CD8-positive, alpha-beta memory T cell (primary cell): ENCODE measurements around the gene TXNL4A. TPM values are rescaled to one million over a fixed set of nuclear protein-coding genes. Genes with fewer than 3 reads are reported as not detected.

Experiments used
- CTCF ChIA-PET: fragments of 350-600 bp; sonication (Branson Sonifier 250); formaldehyde crosslinking; loops from one replicate; lab custom pipeline; 2021; ENCODE audit warnings: antibody characterized with exemption; lab: Charles Lee
- POLR2A ChIA-PET: fragments of 350-600 bp; sonication (Branson Sonifier 250); formaldehyde crosslinking; loops from one replicate; lab custom pipeline; 2021; ENCODE audit warnings: antibody characterized with exemption; lab: Charles Lee
- DNase-seq, 5 donors: peaks; one replicate each; pipeline versions ENCODE4 v3.0.0 to v3.0.0-alpha.2; 2020 to 2022; ENCODE audit warnings: mixed read lengths in 1 of 5
- H3K27ac ChIP-seq: one replicate; pipeline ENCODE4 v1.7.0; 2013; ENCODE audit warnings: low read depth, mild to moderate bottlenecking, low read length, moderate library complexity
- H3K27me3 ChIP-seq: 2 replicates; pipeline ENCODE4 v1.7.0; 2013; ENCODE audit warnings: low read length, mild to moderate bottlenecking; ENCODE audit not compliant: insufficient read depth, poor library complexity, severe bottlenecking
- H3K36me3 ChIP-seq: 2 replicates; pipeline ENCODE4 v1.7.0; 2013; ENCODE audit warnings: mild to moderate bottlenecking, low read length, moderate library complexity; ENCODE audit not compliant: insufficient read depth
- H3K4me1 ChIP-seq: 2 replicates; pipeline ENCODE4 v1.7.0; 2013; ENCODE audit warnings: mild to moderate bottlenecking, low read length, moderate library complexity; ENCODE audit not compliant: insufficient read depth
- H3K4me3 ChIP-seq: 2 replicates; pipeline ENCODE4 v1.7.0; 2013; ENCODE audit warnings: mild to moderate bottlenecking, low read length
- H3K9me3 ChIP-seq: 2 replicates; pipeline ENCODE4 v1.7.0; 2013; ENCODE audit warnings: mild to moderate bottlenecking, low read length
- H3K27ac Mint-ChIP-seq, 8 donors: one replicate each; pipeline ENCODE4 v1.8.0; 2020 to 2021; ENCODE audit warnings: mixed read lengths in 8 of 8, mild to moderate bottlenecking in 6 of 8, inconsistent platforms in 3 of 8, moderate library complexity in 3 of 8
- H3K27me3 Mint-ChIP-seq, 2 donors: one replicate each; pipeline ENCODE4 v1.8.0; 2020 to 2021; ENCODE audit warnings: mixed read lengths in 2 of 2, mild to moderate bottlenecking in 1 of 2, moderate library complexity in 1 of 2
- H3K36me3 Mint-ChIP-seq, 3 donors: one replicate each; pipeline ENCODE4 v1.8.0; 2020 to 2021; ENCODE audit warnings: mixed read lengths in 3 of 3, inconsistent platforms in 1 of 3, mild to moderate bottlenecking in 1 of 3
- H3K4me1 Mint-ChIP-seq, 3 donors: one replicate each; pipeline ENCODE4 v1.8.0; 2020 to 2021; ENCODE audit warnings: mixed read lengths in 3 of 3, inconsistent platforms in 1 of 3, mild to moderate bottlenecking in 1 of 3
- H3K4me3 Mint-ChIP-seq, 7 donors: one replicate each; pipeline ENCODE4 v1.8.0; 2020 to 2021; ENCODE audit warnings: mixed read lengths in 7 of 7, mild to moderate bottlenecking in 6 of 7, moderate library complexity in 4 of 7, inconsistent platforms in 2 of 7
- H3K9me3 Mint-ChIP-seq, 5 donors: one replicate each; pipeline ENCODE4 v1.8.0; 2020 to 2022; ENCODE audit warnings: mixed read lengths in 5 of 5, mild to moderate bottlenecking in 3 of 5, moderate library complexity in 2 of 5, inconsistent platforms in 1 of 5
- polyA plus RNA-seq: library from polyadenylated mRNA; unstranded; fragments of 300-500 nt; fragmentation: Illumina TruSeq; gene quantifications from one replicate; pipeline ENCODE4 v1.2.3, GENCODE V29; 2021
- total RNA-seq, 2 experiments: library from RNA; stranded (reverse); gene quantifications; one replicate each; pipeline ENCODE4 v1.2.3, GENCODE V29; 2021

Gene TXNL4A
- total and polyA plus RNA-seq, 3 experiments from 2014 or later = 198 to 260 (median 202) TPM

DNA sequence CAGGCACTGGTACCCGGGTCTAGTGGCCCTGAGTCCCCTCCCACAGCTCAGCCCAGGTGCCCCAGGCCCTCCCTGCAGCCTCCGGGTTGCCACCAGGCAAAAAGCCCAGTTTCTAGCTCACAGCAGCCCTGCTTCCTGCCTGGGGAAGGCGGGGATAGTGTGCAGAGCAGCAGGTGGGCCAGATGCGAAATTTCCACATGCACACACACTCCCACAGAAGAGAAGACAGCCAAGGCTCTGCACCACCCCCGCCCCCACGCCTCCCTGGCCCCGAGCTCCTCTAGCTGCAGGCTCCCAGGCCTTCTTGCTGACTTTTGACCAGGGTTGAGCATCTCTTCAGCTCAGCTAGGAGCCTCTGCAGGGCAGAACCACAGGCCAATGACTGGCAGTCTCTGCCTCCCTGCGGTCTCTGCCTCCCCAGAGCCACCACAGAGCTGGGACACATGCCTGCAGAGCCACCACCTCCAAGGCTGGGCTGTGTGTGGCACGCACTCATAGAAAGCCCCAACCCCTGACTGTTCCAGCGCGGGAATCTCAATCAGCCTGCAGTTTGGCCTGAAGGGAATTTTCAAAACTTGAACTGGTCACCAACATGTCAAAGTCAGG lies 44.1 kb downstream of the TXNL4A start:
- no peak overlapping the region for H3K4me3 ChIP-seq
- H3K36me3 Mint-ChIP-seq = peaks cover 15 to 50% (median 16%) of the 10 kb centered on the region in 3 donors
- H3K4me1 Mint-ChIP-seq = peaks cover 28 to 64% (median 50%) of the 10 kb centered on the region in 3 donors
- POLR2A ChIA-PET = no interaction called here
- H3K4me3 Mint-ChIP-seq = peak overlapping the region in 1 of 7 donors; percentile 47
- no peaks in the 10 kb centered on the region for H3K9me3 ChIP-seq
- no peaks in the 10 kb centered on the region for H3K27me3 ChIP-seq
- CTCF ChIA-PET = interaction anchor here (1.5 kb wide), 1 partner anchor 18 kb away, joined by 3 read pairs; no protein-coding TSS in a partner anchor
- no peak overlapping the region for H3K27ac ChIP-seq
- peak overlapping the region; percentile 25 to 80 (median 64) for H3K27ac Mint-ChIP-seq
- H3K9me3 Mint-ChIP-seq = no peaks in the 10 kb centered on the region
- H3K27me3 Mint-ChIP-seq = no peaks in the 10 kb centered on the region
- peak in 1 of 5 donors; percentile 34 for DNase-seq
- peaks cover 21% of the 10 kb centered on the region for H3K4me1 ChIP-seq
- H3K36me3 ChIP-seq = peaks cover 9% of the 10 kb centered on the region

DNA sequence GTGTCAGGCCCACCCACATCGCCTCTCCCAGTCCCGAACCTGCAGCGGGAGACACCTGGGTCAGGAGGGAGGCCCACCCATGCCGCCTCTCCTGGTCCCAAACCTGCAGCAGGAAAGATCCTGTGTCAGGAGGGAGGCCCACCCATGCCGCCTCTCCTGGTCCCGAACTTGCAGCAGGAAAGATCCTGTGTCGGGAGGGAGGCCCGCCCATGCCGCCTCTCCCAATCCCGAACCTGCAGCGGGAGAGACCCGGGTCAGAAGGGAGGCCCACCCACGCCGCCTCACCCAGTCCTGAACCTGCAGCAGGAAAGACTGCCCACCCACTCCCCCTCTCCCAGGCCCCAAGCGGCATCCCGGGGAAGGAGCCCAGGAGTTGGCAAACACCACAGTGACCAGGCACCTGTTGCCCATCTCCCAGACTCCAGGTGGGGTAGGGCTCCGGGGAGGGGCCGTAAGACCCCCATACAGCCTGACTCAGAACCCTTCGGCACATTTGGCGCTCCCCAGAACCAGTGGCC lies 44.7 kb downstream of the TXNL4A start:
- H3K9me3 ChIP-seq = no peaks in the 10 kb centered on the region
- ChIA-PET CTCF (interaction anchor here (1.5 kb wide), 1 partner anchor 18 kb away, joined by 3 read pairs; no protein-coding TSS in a partner anchor), POLR2A (no interaction called here)
- Mint-ChIP-seq H3K27ac (peak overlapping the region in 1 of 8 donors; percentile 66), H3K4me3 (no peak overlapping the region), H3K9me3 (peaks cover 0 to 1% (median 0%) of the 10 kb centered on the region in 5 donors), H3K4me1 (peaks cover 23 to 59% (median 48%) of the 10 kb centered on the region in 3 donors), H3K36me3 (peaks cover 19 to 51% (median 22%) of the 10 kb centered on the region in 3 donors), H3K27me3 (no peaks in the 10 kb centered on the region)
- peaks cover 16% of the 10 kb centered on the region for H3K4me1 ChIP-seq
- H3K27me3 ChIP-seq = no peaks in the 10 kb centered on the region
- no peak for DNase-seq
- H3K4me3 ChIP-seq = no peak overlapping the region
- H3K36me3 ChIP-seq = peaks cover 9% of the 10 kb centered on the region
- H3K27ac ChIP-seq = no peak overlapping the region

DNA sequence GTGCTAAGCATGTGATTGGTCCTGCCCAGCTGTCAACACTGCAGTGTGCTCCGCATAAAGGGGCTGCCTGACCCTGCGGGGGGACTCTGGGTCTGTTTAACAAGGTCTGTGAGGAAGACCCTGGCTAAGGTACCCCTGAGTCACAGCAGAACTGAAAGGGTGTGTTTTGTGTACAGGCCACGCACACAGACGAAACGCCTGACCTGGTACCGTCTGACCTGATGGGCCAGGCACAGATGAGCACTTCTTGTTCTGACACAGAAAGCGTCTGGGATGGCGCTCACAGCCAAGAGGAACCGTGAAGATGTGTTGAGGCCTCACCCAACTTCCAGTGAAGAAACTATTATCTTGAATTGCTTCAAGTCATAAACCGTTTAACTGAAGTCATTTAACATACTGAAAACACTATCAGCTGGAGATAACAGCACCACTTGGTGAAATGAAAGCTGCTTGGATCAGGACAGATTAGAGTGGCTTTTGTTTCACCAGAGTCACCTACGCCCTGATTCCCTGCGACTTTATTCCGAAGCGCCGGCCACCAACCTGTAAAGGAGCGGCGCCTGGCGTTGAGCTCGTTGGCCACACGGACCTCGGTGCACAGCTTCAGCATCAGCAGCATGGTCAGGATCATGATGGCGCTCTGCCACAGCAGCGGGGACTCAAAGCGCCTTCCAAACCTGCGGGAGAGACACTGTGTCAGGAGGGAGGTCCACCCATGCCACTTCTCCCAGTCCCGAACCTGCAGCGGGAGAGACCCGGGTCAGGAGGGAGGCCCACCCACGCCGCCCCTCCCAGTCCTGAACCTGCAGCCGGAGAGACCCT lies 45.4 kb downstream of the TXNL4A start:
- CTCF ChIA-PET = no interaction called here
- peaks cover 9% of the 10 kb centered on the region for H3K36me3 ChIP-seq
- no peak overlapping the region for H3K4me3 ChIP-seq

DNA sequence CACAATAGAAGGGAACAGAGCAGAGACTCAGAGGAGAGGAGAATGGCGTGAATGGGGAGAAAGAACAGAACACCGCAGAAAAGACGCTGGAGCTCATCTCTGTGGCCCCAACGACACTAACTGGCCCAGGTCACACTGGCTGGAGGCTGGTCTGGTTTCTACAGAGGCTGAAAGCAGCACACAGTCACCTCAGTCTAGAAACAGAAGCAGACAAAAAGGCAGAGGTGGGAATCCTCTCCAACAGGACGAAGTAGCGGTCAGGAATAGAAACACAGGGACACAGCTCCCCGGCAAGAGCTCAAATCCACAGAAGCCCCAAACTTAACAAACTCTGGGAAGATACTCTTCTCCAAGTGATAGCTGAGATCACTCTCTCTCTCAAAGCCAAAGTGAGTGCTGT lies 46.2 kb downstream of the TXNL4A start:
- Mint-ChIP-seq H3K9me3 (peaks cover 0 to 4% (median 3%) of the 10 kb centered on the region in 5 donors), H3K36me3 (peaks cover 25 to 61% (median 34%) of the 10 kb centered on the region in 3 donors), H3K4me1 (peaks cover 22 to 54% (median 47%) of the 10 kb centered on the region in 3 donors), H3K27ac (peak overlapping the region in 4 of 8 donors; percentile 12 to 83 (median 46)), H3K27me3 (no peaks in the 10 kb centered on the region), H3K4me3 (no peak overlapping the region)
- no peak overlapping the region for H3K4me3 ChIP-seq
- ChIA-PET POLR2A (no interaction called here), CTCF (no interaction called here)
- no peak for DNase-seq
- H3K27me3 ChIP-seq = no peaks in the 10 kb centered on the region
- H3K9me3 ChIP-seq = no peaks in the 10 kb centered on the region
- H3K4me1 ChIP-seq = peaks cover 13% of the 10 kb centered on the region
- H3K27ac ChIP-seq = no peak overlapping the region
- peaks cover 9% of the 10 kb centered on the region for H3K36me3 ChIP-seq

More for the DNA sequence above, 45.4 kb downstream of the TXNL4A start:
- Mint-ChIP-seq H3K36me3 (peaks cover 19 to 53% (median 26%) of the 10 kb centered on the region in 3 donors), H3K27ac (peak overlapping the region in 1 of 8 donors; percentile 36), H3K4me1 (peaks cover 20 to 55% (median 41%) of the 10 kb centered on the region in 3 donors), H3K4me3 (peak overlapping the region in 1 of 7 donors; percentile 61), H3K9me3 (peaks cover 0 to 3% (median 0%) of the 10 kb centered on the region in 5 donors), H3K27me3 (no peaks in the 10 kb centered on the region)
- POLR2A ChIA-PET = no interaction called here
- Histone ChIP-seq H3K27me3 (no peaks in the 10 kb centered on the region), H3K27ac (no peak overlapping the region), H3K9me3 (no peaks in the 10 kb centered on the region), H3K4me1 (peaks cover 13% of the 10 kb centered on the region)
- DNase-seq = no peak

DNA sequence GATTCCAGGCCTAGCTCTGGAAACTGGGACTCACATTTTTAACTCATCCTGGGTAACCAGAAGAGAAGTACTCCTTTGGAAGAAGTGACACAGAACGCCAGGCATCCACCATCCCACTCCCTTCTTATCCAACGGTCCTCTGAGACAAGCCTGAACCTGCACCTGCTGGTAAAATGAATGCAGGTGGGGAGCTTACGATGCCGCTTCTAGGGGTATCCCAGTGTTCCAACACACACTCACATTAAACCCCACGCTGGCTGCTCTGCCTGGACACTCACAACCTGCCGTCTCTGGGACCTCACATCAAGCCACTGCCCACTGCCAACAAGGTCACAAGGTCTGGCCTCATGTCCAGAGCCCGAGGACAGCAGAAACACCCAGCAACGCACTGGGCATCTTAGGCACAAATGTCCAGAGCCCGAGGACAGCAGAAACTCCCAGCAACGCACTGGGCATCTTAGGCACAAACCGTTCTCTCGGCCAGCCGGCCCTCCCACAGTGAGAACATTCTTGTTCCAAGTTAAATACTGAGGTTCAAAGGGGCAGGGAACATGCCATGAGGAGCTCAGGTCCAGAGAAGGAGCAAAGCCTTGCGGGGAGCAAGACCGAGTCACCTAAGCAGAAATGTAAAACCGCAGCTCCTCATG lies 46.8 kb downstream of the TXNL4A start:
- H3K36me3 ChIP-seq = peaks cover 9% of the 10 kb centered on the region
- H3K27ac Mint-ChIP-seq = no peak overlapping the region

DNA sequence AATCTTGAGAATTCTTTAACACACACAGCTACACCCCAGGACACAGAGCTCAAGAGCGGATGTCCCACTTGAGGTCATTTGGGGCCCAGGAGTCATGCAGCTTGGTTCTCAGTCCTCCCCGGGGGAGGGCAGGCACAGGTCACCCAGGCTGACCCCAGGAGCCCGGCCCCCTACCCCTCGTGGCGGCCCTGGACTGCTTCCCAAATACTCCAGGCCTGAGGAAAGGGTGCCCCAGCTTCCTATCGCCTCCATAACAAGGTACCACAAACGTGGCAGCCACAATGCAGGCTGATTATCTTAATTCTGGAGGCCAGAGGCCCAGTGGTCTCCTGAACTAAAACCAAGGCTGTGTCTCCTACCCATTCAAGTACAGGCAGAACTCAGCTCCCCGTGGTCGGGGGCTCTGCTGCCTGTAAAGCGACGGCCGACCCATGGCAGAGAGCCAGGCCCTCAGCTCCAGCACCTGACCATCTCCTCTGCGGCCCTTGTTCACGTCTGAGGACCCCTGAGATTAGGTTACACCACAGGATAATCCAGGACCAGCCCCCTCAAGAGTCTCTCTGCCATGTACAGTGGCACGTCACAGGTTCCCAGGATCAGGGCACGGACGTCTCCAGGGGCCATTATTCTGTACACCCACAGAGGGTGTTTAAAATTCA lies 47.4 kb downstream of the TXNL4A start:
- DNase-seq = no peak
- Mint-ChIP-seq H3K27ac (peak overlapping the region in 2 of 8 donors; percentile 7 to 47), H3K4me1 (peaks cover 19 to 46% (median 41%) of the 10 kb centered on the region in 3 donors), H3K36me3 (peaks cover 32 to 69% (median 47%) of the 10 kb centered on the region in 3 donors), H3K9me3 (peaks cover 0 to 8% (median 5%) of the 10 kb centered on the region in 5 donors), H3K27me3 (no peaks in the 10 kb centered on the region), H3K4me3 (no peak overlapping the region)
- Histone ChIP-seq H3K4me3 (no peak overlapping the region), H3K27ac (no peak overlapping the region), H3K27me3 (no peaks in the 10 kb centered on the region), H3K9me3 (peaks cover 4% of the 10 kb centered on the region), H3K4me1 (peaks cover 13% of the 10 kb centered on the region), H3K36me3 (peaks cover 9% of the 10 kb centered on the region)
- POLR2A ChIA-PET = no interaction called here
- CTCF ChIA-PET = interaction anchor here (1.9 kb wide), 1 partner anchor 11 kb away, joined by 7 read pairs; the partner anchor contains the start of gene SLC66A2

More for the DNA sequence above, 46.8 kb downstream of the TXNL4A start:
- POLR2A ChIA-PET = no interaction called here
- H3K27ac ChIP-seq = no peak overlapping the region
- Mint-ChIP-seq H3K4me1 (peaks cover 19 to 51% (median 47%) of the 10 kb centered on the region in 3 donors), H3K4me3 (no peak overlapping the region), H3K36me3 (peaks cover 27 to 64% (median 40%) of the 10 kb centered on the region in 3 donors), H3K27me3 (no peaks in the 10 kb centered on the region), H3K9me3 (peaks cover 0 to 5% (median 3%) of the 10 kb centered on the region in 5 donors)
- no peak for DNase-seq
- CTCF ChIA-PET = interaction anchor here (1.9 kb wide), 1 partner anchor 10 kb away, joined by 7 read pairs; the partner anchor contains the start of gene SLC66A2
- no peaks in the 10 kb centered on the region for H3K9me3 ChIP-seq
- no peak overlapping the region for H3K4me3 ChIP-seq
- H3K27me3 ChIP-seq = no peaks in the 10 kb centered on the region
- peaks cover 13% of the 10 kb centered on the region for H3K4me1 ChIP-seq
